NCI-H748 (cell line): ENCODE measurements around the gene EEFSEC.

ENCODE experiments used
- DNase-seq: peaks from one replicate; lab custom pipeline; 2025; ENCODE audit not compliant: unreplicated experiment; lab: John Stamatoyannopoulos, UW

The EEFSEC gene

DNA sequence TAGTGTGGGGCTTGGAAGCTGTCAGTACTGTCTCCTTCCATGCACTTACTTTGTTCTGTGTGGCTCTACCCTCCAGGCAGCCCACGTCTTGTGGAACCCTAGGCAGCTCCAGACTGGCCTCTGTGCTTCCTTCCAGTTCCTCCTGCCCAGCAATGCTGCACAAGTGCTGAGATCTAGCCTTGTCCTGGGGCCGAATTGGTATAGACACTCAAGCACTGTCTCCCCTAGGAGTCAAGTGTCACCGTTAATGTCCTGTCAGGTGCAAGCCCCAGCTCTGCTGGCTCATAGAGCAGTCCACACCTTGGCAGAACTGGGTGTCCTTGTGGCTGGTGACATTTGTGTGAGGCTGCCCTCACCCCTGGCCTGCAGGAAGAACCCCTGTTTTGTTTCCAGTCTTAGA lies 130.1 kb downstream of the EEFSEC start:
- no peak for DNase-seq

DNA sequence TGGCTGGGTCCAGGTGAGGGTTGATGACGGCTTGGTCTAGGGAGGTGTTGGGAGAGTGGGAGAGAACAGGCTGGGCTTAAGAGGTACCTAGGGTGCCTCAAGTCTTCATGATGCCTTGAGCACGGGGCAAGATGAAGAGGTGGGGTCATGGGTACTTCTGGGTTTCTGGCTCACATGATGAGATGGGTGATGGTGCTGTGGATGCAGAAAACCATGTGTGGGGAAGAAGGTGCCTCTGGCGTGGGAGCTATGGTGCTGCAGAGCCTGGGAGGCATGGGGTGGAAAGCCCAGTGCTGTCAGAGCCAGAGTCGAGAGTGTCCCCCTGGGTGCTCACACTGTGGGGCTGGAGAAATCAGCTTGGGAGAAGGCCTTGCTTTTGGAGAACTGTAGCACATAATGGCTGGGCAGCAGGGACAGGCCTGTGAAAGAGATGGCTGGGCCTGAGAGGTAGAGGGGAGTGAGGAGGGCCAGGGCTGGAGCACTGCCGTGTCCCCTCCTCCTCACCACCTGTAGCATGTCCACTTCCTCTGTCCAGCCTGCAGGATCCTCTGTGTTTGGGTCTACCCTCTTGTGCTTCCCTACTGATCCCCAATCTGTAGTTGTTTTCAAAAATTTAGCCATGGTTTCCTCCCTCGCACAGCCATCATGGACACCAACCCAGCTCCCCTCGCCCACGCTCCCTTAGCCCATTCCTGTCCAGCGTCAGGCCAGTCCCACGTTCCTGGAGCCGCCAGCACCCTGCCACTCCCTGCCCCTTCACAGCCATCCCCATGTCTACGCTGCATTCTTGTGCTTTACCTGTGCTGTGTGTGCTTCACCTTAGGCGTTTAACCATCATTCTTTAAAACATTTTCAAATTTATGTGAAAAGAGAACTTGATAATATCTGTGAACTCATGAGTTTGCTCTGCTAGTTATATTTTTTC lies 132.0 kb downstream of the EEFSEC start:
- no peak for DNase-seq

DNA sequence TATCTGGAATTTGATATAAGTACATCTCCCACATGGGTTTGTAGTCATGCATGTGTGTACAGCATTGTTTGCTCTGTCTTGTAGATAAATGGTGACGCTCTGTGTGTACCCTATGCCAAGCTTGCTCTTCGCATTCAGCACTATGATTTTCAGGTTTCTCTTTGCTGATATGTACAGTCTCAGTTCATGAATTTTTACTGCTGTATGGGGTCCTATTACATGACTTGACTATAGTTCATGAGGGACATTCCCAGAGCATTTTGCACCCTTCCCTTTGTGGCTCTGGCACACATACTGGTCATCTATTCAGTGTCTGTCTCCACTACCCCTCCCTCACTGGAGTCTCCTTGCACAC lies 132.7 kb downstream of the EEFSEC start:
- DNase-seq: no peak

DNA sequence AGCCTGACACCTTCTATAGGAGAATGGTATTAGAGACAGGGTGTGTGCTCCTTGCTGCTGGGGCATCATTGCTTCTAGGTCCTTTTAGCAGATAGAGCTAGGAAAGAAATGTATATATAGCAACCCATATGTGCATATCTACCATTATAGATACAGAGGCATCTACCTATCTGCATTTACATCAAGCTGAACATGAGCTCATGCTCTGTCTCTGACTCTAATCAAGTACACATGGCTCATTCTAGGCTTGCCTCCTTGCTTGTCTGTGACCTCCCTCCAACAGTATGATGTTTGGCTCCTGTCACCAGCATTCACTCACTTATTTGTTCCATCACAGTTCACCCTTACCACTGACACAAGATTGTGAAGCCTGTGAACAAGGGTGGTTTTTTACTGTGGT lies 133.4 kb downstream of the EEFSEC start:
- no peak for DNase-seq

DNA sequence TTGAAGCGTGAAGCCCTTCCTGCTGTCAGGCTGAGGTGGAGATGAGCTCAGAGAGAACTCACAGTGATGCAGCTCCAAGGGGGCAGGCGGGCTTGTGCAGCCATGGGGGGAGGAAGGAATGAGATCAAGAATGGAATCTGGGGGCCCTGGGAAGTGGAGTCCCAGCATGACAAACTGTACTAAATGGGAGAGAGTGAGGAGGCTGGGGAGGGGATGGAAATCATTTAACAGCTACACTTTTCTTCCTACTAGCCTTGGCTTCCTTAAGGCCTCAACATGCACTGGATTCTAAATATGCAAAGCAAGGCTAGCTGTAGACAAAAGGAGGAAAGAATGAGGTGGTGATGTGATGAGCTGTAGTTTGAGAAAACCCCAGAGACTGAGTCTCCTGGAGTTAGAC lies 133.9 kb downstream of the EEFSEC start:
- DNase-seq: no peak

DNA sequence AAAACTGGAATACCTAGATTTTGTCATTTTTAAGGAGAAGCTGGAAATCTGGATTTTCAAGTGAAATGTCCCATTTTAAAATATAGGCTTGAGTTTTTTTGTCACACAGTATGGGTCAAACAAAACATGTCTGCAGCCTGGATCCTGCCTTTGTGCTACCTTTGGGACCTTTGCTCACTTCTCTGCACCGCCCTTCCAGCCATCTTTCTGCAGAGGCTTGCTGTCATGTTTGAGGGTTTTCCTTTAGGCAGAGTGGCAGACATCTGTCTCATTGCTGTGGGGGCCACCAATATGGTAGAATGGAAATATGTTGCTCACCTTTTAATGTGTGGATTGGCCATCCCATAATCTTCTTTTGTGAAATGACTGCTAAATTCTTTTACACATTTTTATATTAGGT lies 136.3 kb downstream of the EEFSEC start:
- DNase-seq: no peak

DNA sequence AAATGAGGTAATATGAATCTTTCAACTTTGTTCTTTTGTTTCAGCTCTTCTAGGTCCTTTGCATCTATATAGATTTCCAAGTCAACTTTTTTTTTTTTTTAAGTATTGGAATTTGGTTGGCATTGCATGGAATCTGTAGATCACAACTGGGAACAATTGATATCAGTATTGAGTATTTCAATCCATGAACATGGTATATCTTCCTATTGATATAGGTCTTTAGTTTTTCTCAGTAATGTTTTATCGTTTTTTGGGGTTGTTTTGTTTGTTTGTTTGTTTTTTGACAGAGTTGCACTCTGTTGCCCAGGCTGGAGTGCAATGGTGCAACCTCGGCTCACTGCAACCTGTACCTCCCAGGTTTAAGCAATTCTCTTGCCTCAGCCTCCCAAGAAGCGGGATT lies 137.2 kb downstream of the EEFSEC start:
- DNase-seq: no peak

DNA sequence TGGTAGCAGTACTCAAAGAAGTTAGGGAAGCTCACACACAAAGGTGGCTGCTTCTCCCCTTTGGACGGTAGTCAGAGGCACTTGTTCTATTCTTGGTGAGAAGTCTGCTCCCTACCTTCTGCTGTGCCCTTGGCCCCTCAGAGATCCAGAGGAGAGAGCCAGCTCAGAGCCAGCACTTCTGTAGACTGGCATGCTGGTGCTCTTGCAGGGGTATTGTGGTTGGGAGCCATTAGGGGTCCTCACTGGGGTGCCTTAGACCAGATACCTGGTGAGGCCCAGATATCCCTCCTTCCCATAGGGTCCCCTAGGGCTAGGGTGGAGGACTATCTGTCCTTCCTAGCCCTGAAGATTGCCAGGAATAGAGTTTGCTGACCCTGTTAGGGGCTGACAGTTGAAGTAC lies 140.6 kb downstream of the EEFSEC start:
- no peak for DNase-seq

DNA sequence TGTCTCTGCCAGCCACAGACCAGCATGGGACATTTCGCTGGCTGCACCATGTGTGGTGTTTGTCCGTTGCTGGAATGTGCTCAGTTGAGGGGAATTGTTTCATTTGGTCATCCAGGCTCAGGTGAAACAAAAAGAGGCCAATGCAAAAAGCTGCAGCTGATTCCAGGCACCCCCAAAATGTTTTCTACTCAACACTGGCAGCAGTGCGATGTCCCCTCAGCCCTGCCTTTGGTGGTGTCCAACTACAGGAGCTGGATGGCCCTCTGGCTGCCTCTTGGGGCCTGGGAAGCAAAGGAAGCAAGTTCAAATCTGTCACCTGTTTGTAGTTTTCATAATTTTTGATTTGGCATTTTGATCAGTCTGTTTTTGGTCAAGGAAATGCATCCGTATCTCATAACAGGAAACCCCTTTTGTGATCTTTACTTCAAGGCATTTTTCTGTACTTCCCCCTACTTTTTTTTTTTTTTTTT lies 141.8 kb downstream of the EEFSEC start:
- no peak for DNase-seq

DNA sequence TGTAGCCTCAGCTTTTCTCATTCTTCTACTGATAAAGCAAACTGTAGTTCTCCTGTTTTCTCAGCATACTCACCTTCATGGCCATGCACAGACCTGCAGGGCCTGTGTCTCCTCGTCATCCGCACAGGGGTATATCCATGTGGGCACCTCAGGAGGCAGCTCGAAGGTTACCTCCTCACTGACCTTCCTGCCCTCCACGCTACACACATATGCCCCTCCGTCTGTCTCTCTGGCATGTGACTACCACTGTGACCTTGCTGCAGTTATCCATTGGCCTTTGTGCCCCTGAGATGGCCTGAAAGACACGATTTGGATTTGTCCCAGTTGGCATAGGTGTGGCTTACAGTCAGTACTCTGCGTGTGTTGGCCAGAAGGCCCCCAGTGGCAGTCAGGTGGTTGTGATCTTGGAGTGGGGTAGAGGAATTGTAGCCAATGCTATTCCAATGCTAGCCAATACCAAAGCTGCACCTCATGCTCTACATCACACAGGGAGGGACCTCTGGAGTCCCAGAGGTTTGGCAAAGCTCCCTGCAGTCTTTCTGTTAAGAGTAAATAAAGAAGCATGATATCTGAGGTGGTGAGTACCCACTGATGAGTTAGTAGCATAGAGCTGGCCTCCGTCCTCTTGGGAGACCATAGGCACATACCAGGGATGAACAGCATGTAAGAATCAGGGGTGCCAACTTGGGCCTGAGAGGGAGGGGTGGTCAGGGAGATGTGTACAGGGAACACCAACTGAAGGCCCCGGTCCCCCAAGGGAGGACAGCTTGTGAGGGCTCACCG lies 143.4 kb downstream of the EEFSEC start:
- DNase-seq: no peak

DNA sequence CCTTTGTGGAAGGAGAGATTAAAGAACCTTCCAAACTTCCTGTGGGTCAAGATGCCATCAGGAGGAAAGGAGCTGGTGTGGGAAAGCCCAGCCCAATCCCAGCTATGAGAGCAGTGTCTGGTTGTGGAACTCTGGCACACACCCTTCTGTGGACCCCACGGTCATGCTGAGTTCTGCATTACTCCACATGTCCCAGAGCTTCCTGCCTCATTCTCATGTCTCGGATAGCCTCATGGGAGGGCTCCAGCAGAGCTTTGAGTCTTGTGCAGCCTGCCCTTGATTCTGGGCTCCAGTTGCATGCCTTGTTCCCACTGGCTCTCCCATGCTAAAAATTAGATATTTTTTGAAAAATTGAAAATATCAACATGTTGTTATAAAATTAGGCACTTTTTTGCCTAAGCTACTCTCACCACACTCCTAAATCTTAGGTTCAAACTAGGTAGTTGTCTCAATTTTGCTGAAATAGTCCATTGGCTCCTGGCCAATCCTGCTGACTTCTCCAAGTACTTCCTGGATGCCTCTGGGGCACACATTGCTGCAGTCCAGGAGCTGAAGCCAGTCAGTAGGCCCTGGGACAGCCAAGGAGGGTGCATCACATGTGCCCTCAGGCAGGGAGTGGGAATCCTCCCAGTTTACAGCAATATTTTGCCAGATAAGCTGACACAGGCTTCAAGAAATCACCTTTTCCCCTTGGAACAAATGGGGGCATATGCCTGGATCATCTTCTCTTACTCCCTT lies 144.3 kb downstream of the EEFSEC start:
- DNase-seq: no peak

DNA sequence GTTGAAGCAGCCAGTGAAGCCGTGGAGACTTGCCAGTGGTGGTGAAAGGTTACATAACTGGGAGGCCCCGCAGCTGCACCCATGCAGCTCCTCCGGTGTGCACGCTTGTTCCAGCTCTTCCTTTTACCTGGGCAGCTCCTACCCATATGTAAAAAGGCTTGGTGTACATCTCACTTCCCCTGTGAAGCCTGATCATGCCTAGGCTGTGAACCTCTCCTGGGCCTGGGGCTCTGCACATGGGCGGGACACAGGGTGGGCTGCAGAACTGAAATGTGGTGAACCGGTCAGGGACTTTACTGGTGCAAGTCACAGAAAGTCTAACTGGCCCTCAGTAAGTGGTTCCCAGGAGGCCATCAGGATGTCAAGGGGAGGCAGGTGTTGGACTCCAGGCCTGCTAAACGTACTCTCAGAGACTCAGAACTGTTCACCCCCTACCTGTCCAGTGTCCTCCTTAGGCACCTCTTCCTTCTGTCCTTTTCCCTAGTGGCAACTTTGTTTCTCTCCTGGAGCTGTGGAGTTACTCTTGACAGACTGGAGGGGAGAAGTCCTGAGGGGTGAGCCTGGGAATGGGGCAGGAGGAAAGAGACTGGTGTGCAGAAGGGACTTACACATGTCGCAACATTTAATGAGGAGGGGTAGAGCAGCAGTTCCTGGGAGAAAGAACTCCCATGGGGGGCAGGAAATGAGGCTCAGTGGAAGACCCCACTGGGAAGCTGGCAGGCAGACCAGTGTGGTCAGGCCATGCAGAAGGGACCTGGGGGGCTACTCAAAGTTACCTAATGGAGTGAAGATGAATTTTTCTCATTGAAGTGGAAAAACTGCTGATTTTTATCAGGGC lies 148.1 kb downstream of the EEFSEC start:
- DNase-seq: no peak

DNA sequence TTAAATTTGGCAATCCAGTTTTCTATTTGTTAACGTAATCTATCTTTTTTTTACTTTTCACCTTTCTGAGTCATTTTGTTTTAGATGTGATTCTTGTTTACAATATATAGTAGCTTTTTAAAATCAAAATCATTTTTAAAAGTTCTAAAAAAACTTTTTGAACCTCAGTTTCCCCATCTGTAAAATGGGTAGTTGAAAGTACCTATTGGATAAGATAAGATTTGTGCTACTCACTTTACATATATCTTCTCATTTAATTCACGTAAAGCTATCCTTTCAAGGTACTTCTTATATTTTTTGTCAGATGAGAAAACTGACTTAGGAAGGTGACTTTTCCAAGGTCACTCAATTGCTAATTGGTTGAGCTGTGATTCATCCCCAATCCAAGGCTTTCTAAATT lies 153.2 kb downstream of the EEFSEC start:
- DNase-seq: no peak

DNA sequence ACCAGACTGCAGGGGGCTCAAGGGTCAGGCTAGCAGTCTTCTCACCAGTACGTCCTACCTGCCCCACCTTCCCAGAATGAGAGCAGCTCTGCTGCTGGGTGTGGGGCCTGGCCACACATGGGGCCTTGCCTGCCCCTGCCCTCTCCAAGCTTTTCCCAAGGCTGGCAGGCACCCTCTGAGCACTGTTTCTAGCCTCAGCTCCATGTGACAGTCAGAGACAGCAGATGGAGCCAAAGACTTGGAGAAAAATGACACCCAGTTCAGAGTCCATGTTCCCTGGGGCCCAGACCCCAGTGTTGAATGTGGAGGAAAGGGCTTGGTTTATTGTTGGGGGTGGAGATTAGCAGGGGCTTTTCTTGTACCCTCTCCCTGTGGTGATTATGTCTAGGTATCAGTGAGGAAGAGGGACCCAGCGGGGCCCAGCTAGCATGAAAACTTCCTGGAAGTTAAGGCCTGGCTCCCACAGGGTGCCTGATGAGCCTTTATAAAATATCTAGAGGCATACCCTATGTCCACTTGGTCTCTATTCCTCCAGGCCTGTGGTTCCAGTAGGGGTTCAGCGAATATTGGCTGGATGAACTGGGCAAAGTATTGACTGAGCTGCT lies 153.8 kb downstream of the EEFSEC start:
- DNase-seq: peak; percentile 12

DNA sequence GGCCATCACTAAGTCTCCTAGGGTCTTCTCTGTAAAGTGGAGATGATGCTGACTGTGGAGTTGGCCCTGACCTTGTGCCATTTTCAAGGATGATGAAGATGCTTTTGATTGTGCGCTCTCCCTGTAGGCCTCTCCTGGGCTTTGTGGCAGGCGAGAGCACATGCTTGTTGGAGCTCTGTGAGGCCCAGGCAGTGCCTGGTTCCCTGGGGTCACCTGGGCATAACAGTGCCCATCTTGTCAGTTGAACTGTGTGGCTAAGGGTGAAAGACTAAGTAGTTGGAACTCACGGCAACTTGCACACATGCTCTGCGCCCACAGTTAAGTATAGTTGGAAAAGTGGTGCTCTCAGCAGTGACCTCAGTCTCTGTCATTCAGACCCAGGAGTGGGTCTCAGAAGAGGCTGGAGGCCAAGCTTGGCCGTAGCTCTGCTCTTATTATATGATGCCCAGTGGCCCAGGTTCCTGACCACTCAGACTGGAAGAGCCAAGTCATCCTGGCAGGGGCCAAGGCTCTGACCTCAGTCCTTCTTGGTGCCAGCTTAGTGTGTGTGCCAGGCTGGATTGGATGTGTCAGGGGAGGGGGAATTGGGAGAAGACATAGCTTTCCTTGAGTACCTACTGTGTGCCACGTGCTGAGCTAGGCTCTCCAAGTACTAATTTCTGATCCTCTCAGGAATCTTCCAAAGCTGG lies 154.6 kb downstream of the EEFSEC start:
- no peak for DNase-seq

DNA sequence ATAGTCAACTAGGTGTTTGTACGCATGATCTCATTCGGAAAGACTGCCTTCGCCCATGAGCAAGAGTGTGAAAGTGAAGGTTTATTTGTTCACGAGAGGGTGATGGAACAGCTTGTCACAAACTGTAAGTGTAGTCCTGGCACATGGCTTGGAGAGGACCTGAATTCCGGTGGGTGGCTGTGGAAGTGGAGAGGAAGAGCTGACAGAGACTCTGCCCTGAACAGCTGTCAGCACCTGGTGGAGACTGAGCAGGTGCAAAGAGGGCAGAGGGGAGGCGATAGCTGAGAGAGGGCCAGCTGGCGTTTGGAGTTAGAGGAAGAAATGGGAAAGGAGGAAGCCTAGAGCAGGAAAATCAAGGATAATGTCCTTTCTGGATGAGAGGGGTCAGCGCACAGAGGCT lies 155.7 kb downstream of the EEFSEC start:
- peak; percentile 87 for DNase-seq

DNA sequence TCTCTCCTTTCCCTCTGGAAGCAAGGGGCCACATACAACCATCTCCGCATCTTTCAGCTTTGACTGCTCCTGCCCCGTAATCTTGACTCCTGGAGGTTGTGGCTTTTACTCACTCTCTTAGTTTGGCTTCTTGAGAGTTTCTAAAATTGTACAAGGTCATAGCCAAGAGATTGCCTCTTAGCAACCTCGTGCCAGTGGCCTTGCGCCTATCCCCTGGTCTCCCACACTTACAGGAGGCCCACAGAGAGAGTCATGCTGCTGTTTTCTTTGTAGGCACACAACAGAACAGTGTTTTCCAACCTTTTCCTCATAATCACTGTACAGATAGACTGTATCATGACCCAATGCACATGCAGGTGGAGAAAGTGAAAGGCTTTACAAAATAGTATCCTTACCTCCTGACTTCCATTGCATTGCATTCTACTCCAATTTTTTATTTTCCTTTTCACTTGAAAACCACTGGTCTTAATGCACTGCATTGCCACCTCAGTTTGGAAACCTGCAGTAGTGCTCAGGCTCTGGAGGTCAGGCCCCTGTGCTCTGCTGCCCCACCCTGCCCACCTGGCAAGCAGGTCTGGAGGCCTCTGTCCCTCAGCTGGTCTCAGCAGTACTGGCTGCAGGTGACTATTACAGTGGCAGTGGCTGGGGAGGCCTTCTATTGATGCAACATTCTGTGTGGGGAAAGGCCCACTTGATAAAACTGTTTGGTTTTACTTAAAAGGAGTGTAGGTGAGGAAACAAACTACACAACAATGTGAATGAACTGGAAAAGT lies 157.2 kb downstream of the EEFSEC start:
- peak; percentile 54 for DNase-seq

DNA sequence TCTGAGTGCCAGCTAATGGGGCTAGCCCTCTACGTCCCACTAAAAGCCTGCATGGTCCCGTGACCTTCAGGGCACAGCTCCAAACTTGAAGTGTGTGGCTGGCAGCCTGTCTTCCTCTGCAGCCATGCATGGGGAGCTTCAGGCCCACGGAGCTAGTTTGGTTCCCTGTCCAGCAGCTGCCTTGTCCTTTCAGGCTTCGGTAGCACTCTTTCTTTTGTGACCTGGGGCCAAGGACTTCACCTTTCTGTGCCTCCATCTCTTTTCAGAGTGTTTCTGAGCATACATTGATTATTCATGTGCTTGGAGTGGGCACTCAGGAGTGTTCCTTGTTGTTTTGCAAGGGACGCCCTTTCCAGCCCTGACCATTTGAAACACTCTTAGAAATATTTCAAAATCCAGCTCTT lies 158.2 kb downstream of the EEFSEC start:
- no peak for DNase-seq

DNA sequence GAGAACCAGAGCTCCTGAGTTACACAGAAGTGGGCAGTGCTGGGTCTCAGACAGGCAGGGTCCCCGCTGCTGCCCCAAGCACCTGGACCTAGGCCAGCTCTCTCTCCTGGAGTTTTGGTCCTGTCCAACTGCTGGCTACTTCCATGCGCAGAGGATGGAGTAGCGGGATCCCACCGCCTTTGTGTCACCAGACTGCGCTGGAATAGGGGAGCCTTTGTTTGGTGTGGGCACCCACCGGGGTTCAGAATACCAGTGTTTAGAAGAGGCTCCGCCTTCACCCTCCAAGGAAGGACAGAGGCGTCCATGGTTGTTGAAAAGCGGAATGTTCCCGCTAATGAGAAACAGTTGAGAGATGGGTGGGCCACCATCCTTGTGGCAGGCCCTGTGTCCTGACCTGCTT lies 159.0 kb downstream of the EEFSEC start:
- DNase-seq: no peak
